GM12892 (cell line): ENCODE results near the gene WT1.

Source experiments
- POLR2A ChIP-seq: IDR thresholded peaks from 2 replicates; pipeline ENCODE4 v1.6.1; 2011; ENCODE audit warnings: low read depth, low read length, control low read depth
- POLR2AphosphoS5 ChIP-seq: IDR thresholded peaks from 2 replicates; pipeline ENCODE4 v1.6.1; 2011; ENCODE audit warnings: low read depth, low read length, control low read depth
- TAF1 ChIP-seq: IDR thresholded peaks from 2 replicates; pipeline ENCODE4 v1.6.1; 2011; ENCODE audit warnings: low read depth, mild to moderate bottlenecking, control low read depth, low read length, borderline replicate concordance

GRCh38 chr11:32427616-32427934 is 7.8 kb downstream of the WT1 start:
- TF ChIP-seq POLR2A (no peak), POLR2AphosphoS5 (no peak), TAF1 (no peak)
